Measurements from ENCODE around the gene MOB4.

Gene MOB4

GRCh38 chr2:197600306-197600705, 84.4 kb downstream of the MOB4 start:
- no peak overlapping the region for H3K27ac ChIP-seq
- H2AFZ ChIP-seq (ENCODE audit: low read depth) = no peak overlapping the region
- no peak overlapping the region for H3K9ac ChIP-seq
- no peaks in the 10 kb centered on the region for H3K36me3 ChIP-seq (ENCODE audit: insufficient read depth)
- no peaks in the 10 kb centered on the region for H3K79me2 ChIP-seq (ENCODE audit: insufficient read depth, low read depth)
- H3K4me2 ChIP-seq = no peak overlapping the region
- H4K20me1 ChIP-seq (ENCODE audit: insufficient read depth) = no peaks in the 10 kb centered on the region
- no peaks in the 10 kb centered on the region for H3K27me3 ChIP-seq (ENCODE audit: insufficient read depth, low read depth)
- H3K4me1 ChIP-seq (ENCODE audit: low read depth, poor library complexity, severe bottlenecking) = no peaks in the 10 kb centered on the region
- TF ChIP-seq CTCF (conservative IDR thresholded peaks at IDR 0.05; ENCODE audit: low read depth, low read length) = no peak
- no peak overlapping the region for H3K4me3 ChIP-seq (IDR thresholded peaks at IDR 0.05; ENCODE audit: insufficient read depth, low read depth, low read length)

GRCh38 chr2:197601726-197602125, 85.9 kb downstream of the MOB4 start:
- H4K20me1 ChIP-seq (ENCODE audit: insufficient read depth) = no peaks in the 10 kb centered on the region
- no peak overlapping the region for H3K4me3 ChIP-seq (IDR thresholded peaks at IDR 0.05; ENCODE audit: insufficient read depth, low read depth, low read length)
- H3K4me1 ChIP-seq (ENCODE audit: low read depth, poor library complexity, severe bottlenecking) = no peaks in the 10 kb centered on the region
- no peaks in the 10 kb centered on the region for H3K79me2 ChIP-seq (ENCODE audit: insufficient read depth, low read depth)
- H3K27ac ChIP-seq = no peak overlapping the region
- H3K9ac ChIP-seq = no peak overlapping the region
- no peak for TF ChIP-seq CTCF (conservative IDR thresholded peaks at IDR 0.05; ENCODE audit: low read depth, low read length)
- H3K27me3 ChIP-seq (ENCODE audit: insufficient read depth, low read depth) = no peaks in the 10 kb centered on the region
- H3K36me3 ChIP-seq (ENCODE audit: insufficient read depth) = no peaks in the 10 kb centered on the region
- no peak overlapping the region for H2AFZ ChIP-seq (ENCODE audit: low read depth)
- no peak overlapping the region for H3K4me2 ChIP-seq
